ENCODE results near the gene STYXL2.

The STYXL2 gene

DNA sequence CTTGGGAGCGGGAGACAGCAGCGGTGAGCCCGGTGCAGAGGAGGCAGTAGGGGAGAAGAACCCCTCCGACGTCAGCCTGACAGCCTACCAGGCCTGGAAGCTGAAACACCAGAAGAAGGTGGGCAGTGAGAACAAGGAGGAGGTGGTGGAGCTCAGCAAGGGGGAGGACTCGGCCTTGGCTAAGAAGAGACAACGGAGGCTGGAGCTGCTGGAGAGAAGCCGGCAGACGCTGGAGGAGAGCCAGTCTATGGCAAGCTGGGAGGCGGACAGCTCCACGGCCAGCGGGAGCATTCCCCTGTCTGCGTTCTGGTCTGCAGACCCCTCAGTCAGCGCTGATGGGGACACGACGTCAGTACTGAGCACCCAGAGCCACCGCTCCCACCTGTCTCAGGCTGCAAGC is 32.9 kb downstream of the STYXL2 start:
- Histone ChIP-seq H3K4me3 (ENCODE audit: low read depth, low read length) (no peak overlapping the region), H3K9me3 (ENCODE audit: control insufficient read depth, insufficient read depth, low read depth, low read length) (no peaks in the 10 kb centered on the region), H3K4me1 (ENCODE audit: control insufficient read depth, insufficient read depth, low read length) (no peaks in the 10 kb centered on the region; the same call in 1 of the 2 replicates), H3K27ac (ENCODE audit: extremely low read depth, low read depth, low read length) (no peak overlapping the region), H3K36me3 (ENCODE audit: control insufficient read depth in 2 of 2, insufficient read depth in 1 of 2, low read length in 2 of 2) (no peaks in the 10 kb centered on the region)
- TF ChIP-seq ZNF843 (tag by site-specific recombination; IDR thresholded peaks at IDR 0.05), result no peak
- TF ChIP-seq ZNF391 (tag by site-specific recombination; IDR thresholded peaks at IDR 0.05; ENCODE audit: borderline replicate concordance, low read depth), result no peak
- TF ChIP-seq, protein P1, sequence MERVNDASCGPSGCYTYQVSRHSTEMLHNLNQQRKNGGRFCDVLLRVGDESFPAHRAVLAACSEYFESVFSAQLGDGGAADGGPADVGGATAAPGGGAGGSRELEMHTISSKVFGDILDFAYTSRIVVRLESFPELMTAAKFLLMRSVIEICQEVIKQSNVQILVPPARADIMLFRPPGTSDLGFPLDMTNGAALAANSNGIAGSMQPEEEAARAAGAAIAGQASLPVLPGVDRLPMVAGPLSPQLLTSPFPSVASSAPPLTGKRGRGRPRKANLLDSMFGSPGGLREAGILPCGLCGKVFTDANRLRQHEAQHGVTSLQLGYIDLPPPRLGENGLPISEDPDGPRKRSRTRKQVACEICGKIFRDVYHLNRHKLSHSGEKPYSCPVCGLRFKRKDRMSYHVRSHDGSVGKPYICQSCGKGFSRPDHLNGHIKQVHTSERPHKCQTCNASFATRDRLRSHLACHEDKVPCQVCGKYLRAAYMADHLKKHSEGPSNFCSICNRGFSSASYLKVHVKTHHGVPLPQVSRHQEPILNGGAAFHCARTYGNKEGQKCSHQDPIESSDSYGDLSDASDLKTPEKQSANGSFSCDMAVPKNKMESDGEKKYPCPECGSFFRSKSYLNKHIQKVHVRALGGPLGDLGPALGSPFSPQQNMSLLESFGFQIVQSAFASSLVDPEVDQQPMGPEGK (tag by site-specific recombination; IDR thresholded peaks at IDR 0.05), result no peak
- no peak for TF ChIP-seq GFI1B (tag by site-specific recombination; IDR thresholded peaks at IDR 0.05)
- TF ChIP-seq, protein P2, sequence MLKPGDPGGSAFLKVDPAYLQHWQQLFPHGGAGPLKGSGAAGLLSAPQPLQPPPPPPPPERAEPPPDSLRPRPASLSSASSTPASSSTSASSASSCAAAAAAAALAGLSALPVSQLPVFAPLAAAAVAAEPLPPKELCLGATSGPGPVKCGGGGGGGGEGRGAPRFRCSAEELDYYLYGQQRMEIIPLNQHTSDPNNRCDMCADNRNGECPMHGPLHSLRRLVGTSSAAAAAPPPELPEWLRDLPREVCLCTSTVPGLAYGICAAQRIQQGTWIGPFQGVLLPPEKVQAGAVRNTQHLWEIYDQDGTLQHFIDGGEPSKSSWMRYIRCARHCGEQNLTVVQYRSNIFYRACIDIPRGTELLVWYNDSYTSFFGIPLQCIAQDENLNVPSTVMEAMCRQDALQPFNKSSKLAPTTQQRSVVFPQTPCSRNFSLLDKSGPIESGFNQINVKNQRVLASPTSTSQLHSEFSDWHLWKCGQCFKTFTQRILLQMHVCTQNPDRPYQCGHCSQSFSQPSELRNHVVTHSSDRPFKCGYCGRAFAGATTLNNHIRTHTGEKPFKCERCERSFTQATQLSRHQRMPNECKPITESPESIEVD (tag by site-specific recombination; IDR thresholded peaks at IDR 0.05), result no peak
- TF ChIP-seq ZNF133 (tag by site-specific recombination; IDR thresholded peaks at IDR 0.05), result no peak
- TF ChIP-seq, protein P3, sequence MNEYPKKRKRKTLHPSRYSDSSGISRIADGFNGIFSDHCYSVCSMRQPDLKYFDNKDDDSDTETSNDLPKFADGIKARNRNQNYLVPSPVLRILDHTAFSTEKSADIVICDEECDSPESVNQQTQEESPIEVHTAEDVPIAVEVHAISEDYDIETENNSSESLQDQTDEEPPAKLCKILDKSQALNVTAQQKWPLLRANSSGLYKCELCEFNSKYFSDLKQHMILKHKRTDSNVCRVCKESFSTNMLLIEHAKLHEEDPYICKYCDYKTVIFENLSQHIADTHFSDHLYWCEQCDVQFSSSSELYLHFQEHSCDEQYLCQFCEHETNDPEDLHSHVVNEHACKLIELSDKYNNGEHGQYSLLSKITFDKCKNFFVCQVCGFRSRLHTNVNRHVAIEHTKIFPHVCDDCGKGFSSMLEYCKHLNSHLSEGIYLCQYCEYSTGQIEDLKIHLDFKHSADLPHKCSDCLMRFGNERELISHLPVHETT (tag by site-specific recombination; IDR thresholded peaks at IDR 0.05), result no peak
- no peak for TF ChIP-seq ZNF48 (tag by site-specific recombination; IDR thresholded peaks at IDR 0.05)
- no peak for TF ChIP-seq ZNF341 (tag by site-specific recombination; IDR thresholded peaks at IDR 0.05; ENCODE audit: low read depth)
- no peak for TF ChIP-seq ZNF335 (tag by site-specific recombination; conservative IDR thresholded peaks at IDR 0.05)
- TF ChIP-seq OSR2 (tag by site-specific recombination; IDR thresholded peaks at IDR 0.05), result no peak
- TF ChIP-seq ZSCAN23 (tag by site-specific recombination; IDR thresholded peaks at IDR 0.05), result no peak
- no peak for TF ChIP-seq ZFP3 (tag by site-specific recombination; IDR thresholded peaks at IDR 0.05; ENCODE audit: low read depth)
- TF ChIP-seq ZFP37 (tag by site-specific recombination; IDR thresholded peaks at IDR 0.05), result no peak
- TF ChIP-seq, protein P4, sequence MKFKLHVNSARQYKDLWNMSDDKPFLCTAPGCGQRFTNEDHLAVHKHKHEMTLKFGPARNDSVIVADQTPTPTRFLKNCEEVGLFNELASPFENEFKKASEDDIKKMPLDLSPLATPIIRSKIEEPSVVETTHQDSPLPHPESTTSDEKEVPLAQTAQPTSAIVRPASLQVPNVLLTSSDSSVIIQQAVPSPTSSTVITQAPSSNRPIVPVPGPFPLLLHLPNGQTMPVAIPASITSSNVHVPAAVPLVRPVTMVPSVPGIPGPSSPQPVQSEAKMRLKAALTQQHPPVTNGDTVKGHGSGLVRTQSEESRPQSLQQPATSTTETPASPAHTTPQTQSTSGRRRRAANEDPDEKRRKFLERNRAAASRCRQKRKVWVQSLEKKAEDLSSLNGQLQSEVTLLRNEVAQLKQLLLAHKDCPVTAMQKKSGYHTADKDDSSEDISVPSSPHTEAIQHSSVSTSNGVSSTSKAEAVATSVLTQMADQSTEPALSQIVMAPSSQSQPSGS (tag by site-specific recombination; IDR thresholded peaks at IDR 0.05; ENCODE audit: low read depth), result no peak
- no peak for TF ChIP-seq ZNF792 (tag by site-specific recombination; IDR thresholded peaks at IDR 0.05)
- no peak for TF ChIP-seq ZNF416 (tag by site-specific recombination; IDR thresholded peaks at IDR 0.05)
- POLR2A ChIA-PET, result no interaction called here
- CTCF ChIA-PET, result interaction anchor here (0.7 to 0.9 kb wide), 4 partner anchors 63 to 468 kb away, joined by 3 read pairs; partner anchors contain the start of gene POU2F1

DNA sequence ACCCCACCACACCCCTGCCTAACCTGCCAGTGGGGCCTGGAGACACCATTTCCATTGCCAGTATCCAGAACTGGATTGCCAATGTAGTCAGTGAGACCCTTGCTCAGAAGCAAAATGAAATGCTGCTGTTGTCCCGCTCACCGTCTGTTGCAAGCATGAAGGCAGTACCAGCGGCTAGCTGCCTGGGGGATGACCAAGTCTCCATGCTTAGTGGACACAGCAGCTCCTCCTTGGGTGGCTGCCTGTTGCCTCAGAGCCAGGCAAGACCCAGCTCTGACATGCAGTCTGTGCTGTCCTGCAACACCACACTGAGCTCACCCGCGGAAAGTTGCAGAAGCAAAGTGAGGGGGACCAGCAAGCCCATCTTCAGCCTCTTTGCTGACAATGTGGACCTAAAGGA is 33.4 kb downstream of the STYXL2 start:
- ChIA-PET CTCF (interaction anchor here (0.8 to 0.9 kb wide), 2 partner anchors 91 to 93 kb away, joined by 3 read pairs; partner anchors contain the start of gene POU2F1), POLR2A (no interaction called here)
- Histone ChIP-seq H3K27ac (ENCODE audit: extremely low read depth, low read depth, low read length) (no peak overlapping the region), H3K9me3 (ENCODE audit: control insufficient read depth, insufficient read depth, low read depth, low read length) (no peaks in the 10 kb centered on the region), H3K4me3 (ENCODE audit: low read depth, low read length) (no peak overlapping the region), H3K36me3 (ENCODE audit: control insufficient read depth in 2 of 2, insufficient read depth in 1 of 2, low read length in 2 of 2) (no peaks in the 10 kb centered on the region), H3K4me1 (ENCODE audit: control insufficient read depth, insufficient read depth, low read length) (no peaks in the 10 kb centered on the region)
- TF ChIP-seq ZNF350 (tag by site-specific recombination; IDR thresholded peaks at IDR 0.05) (no peak), ZNF274 (IDR thresholded peaks at IDR 0.05; ENCODE audit: low read length) (no peak), ZNF274 (tag by site-specific recombination; IDR thresholded peaks at IDR 0.05; ENCODE audit: borderline replicate concordance) (no peak), RBAK (tag by site-specific recombination; IDR thresholded peaks at IDR 0.05) (no peak), SETDB1 (IDR thresholded peaks at IDR 0.05; ENCODE audit: insufficient read length, low read length) (no peak), ZFP37 (tag by site-specific recombination; IDR thresholded peaks at IDR 0.05) (no peak), ZNF221 (tag by site-specific recombination; IDR thresholded peaks at IDR 0.05; ENCODE audit: borderline replicate concordance) (no peak)
- TF ChIP-seq, protein P5, sequence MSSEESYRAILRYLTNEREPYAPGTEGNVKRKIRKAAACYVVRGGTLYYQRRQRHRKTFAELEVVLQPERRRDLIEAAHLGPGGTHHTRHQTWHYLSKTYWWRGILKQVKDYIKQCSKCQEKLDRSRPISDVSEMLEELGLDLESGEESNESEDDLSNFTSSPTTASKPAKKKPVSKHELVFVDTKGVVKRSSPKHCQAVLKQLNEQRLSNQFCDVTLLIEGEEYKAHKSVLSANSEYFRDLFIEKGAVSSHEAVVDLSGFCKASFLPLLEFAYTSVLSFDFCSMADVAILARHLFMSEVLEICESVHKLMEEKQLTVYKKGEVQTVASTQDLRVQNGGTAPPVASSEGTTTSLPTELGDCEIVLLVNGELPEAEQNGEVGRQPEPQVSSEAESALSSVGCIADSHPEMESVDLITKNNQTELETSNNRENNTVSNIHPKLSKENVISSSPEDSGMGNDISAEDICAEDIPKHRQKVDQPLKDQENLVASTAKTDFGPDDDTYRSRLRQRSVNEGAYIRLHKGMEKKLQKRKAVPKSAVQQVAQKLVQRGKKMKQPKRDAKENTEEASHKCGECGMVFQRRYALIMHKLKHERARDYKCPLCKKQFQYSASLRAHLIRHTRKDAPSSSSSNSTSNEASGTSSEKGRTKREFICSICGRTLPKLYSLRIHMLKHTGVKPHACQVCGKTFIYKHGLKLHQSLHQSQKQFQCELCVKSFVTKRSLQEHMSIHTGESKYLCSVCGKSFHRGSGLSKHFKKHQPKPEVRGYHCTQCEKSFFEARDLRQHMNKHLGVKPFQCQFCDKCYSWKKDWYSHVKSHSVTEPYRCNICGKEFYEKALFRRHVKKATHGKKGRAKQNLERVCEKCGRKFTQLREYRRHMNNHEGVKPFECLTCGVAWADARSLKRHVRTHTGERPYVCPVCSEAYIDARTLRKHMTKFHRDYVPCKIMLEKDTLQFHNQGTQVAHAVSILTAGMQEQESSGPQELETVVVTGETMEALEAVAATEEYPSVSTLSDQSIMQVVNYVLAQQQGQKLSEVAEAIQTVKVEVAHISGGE (tag by site-specific recombination; conservative IDR thresholded peaks at IDR 0.05; ENCODE audit: low read depth), result no peak
